Uterus (tissue), 4 donors: ENCODE data around the gene ARMH1. TPM values are rescaled to one million over a fixed set of nuclear protein-coding genes. Genes with fewer than 3 reads are reported as not detected.

Source experiments
- DNase-seq, 2 donors: peaks; one replicate each; pipeline ENCODE4 v3.0.0-alpha.2; 2019 to 2020
- H3K27ac ChIP-seq, 2 donors: fragments of 200-600 bp; sonication (generic); 1 replicate in 1 of 2; 2 replicates in 1 of 2; pipeline ENCODE4 v1.5.1; 2016 to 2018
- H3K27me3 ChIP-seq, 2 donors: fragments of 200-600 bp; sonication (generic); one replicate each; pipeline ENCODE4 v1.5.1; 2018 to 2019; ENCODE audit warnings: control low read depth in 1 of 2
- H3K36me3 ChIP-seq, 2 donors: fragments of 200-600 bp; sonication (generic); one replicate each; pipeline ENCODE4 v1.5.1; 2019; ENCODE audit warnings: control low read depth in 1 of 2
- H3K4me1 ChIP-seq, 2 donors: fragments of 200-600 bp; sonication (generic); one replicate each; pipeline ENCODE4 v1.5.1; 2018 to 2019; ENCODE audit warnings: control low read depth in 1 of 2
- H3K4me3 ChIP-seq, 2 donors: fragments of 200-600 bp; sonication (generic); 1 replicate in 1 of 2; 2 replicates in 1 of 2; pipeline ENCODE4 v1.5.1; 2018 to 2019; ENCODE audit warnings: mild to moderate bottlenecking in 1 of 2
- H3K9me3 ChIP-seq, 2 donors: fragments of 200-600 bp; sonication (generic); one replicate each; pipeline ENCODE4 v1.5.1; 2019; ENCODE audit warnings: control low read depth in 1 of 2
- CTCF ChIP-seq, 4 experiments: fragments of 200-600 bp in 2 of 4; fragments of 450-650 bp in 2 of 4; sonication (generic) in 2 of 4; IDR thresholded peaks; one replicate each; pipeline ENCODE4 v1.5.1; 2016 to 2019; ENCODE audit warnings: antibody characterized with exemption in 4 of 4, mild to moderate bottlenecking in 2 of 4, moderate library complexity in 1 of 4
- POLR2A ChIP-seq, 2 donors: fragments of 450-650 bp; IDR thresholded peaks; one replicate each; pipeline ENCODE4 v1.6.1; 2016; ENCODE audit warnings: antibody characterized with exemption in 2 of 2, mild to moderate bottlenecking in 1 of 2, moderate library complexity in 1 of 2
- intact Hi-C: fragments of 100-400 bp; cut with DNase I; formaldehyde crosslinking; loops from one replicate; pipeline ENCODE4 v1.15.1; 2023; ENCODE audit warnings: low total_unique reads
- total RNA-seq, 4 donors: library from RNA; depleted of rRNA in 3 of 4; stranded (reverse); fragments of >200 nt in 3 of 4; gene quantifications; one replicate each; pipeline versions ENCODE4 v1.1.0 to v1.2.4, GENCODE V29; 2014 to 2023
- donor health status: DM: yes; HTN: yes; CAD: no.

The ARMH1 gene
- total RNA-seq, 4 donors from 2014 or later: 2.7 to 7.7 (median 5.2) TPM; not detected in 1

GRCh38 chr1:44739307-44740178, 65.0 kb downstream of the ARMH1 start, which contains the start of gene KIF2C:
Gene KIF2C, plus strand, starts transcription at chr1:44739837. Its CDS starts 96 bp downstream, at chr1:44739933.
- DNase-seq: peak; percentile 96 to 97
- intact Hi-C loops: no loop called here
- peak within 1 kb of the TSS; percentile 34 to 41 for H3K4me3 ChIP-seq
- H3K27me3 ChIP-seq: no peaks in the 10 kb centered on the region
- H3K36me3 ChIP-seq: no peaks in the 10 kb centered on the region
- H3K9me3 ChIP-seq: no peaks in the 10 kb centered on the region
- H3K4me1 ChIP-seq: no peaks in the 10 kb centered on the region
- peak within 1 kb of the TSS; percentile 83 to 87 for H3K27ac ChIP-seq
- TF ChIP-seq POLR2A (IDR thresholded peaks at IDR 0.05) (peak; percentile 57 to 79), CTCF (IDR thresholded peaks at IDR 0.05) (peak in 3 of 4 experiments; percentile 10 to 36 (median 13))

- Histone ChIP-seq H3K4me3 (peak overlapping the region; percentile 34 to 41), H3K27me3 (no peaks in the 10 kb centered on the region), H3K36me3 (no peaks in the 10 kb centered on the region), H3K4me1 (no peaks in the 10 kb centered on the region), H3K27ac (peak overlapping the region in 1 of 2 donors; percentile 83), H3K9me3 (no peaks in the 10 kb centered on the region)
- intact Hi-C loops: no loop called here
- no peak for DNase-seq
- TF ChIP-seq POLR2A (IDR thresholded peaks at IDR 0.05): no peak
- TF ChIP-seq CTCF (IDR thresholded peaks at IDR 0.05): no peak
These were observed 65.7 kb downstream of the ARMH1 start for GRCh38 chr1:44740179-44740617.

GRCh38 chr1:44743211-44743610, 68.7 kb downstream of the ARMH1 start:
- no peak overlapping the region for H3K4me3 ChIP-seq
- TF ChIP-seq CTCF (IDR thresholded peaks at IDR 0.05) (no peak), POLR2A (IDR thresholded peaks at IDR 0.05) (no peak)
- no peaks in the 10 kb centered on the region for H3K4me1 ChIP-seq
- intact Hi-C loops: no loop called here
- no peak overlapping the region for H3K27ac ChIP-seq
- DNase-seq: no peak
- no peaks in the 10 kb centered on the region for H3K36me3 ChIP-seq
- H3K27me3 ChIP-seq: no peaks in the 10 kb centered on the region
- no peaks in the 10 kb centered on the region for H3K9me3 ChIP-seq

- Histone ChIP-seq H3K36me3 (no peaks in the 10 kb centered on the region), H3K9me3 (no peaks in the 10 kb centered on the region), H3K27me3 (no peaks in the 10 kb centered on the region), H3K4me3 (no peak overlapping the region), H3K27ac (no peak overlapping the region), H3K4me1 (no peaks in the 10 kb centered on the region)
- DNase-seq: no peak
- TF ChIP-seq POLR2A (IDR thresholded peaks at IDR 0.05) (no peak), CTCF (IDR thresholded peaks at IDR 0.05) (no peak)
- intact Hi-C loops: no loop called here
These were observed 73.4 kb downstream of the ARMH1 start for GRCh38 chr1:44747878-44748277.

GRCh38 chr1:44757420-44757819, 82.9 kb downstream of the ARMH1 start:
- H3K9me3 ChIP-seq: no peaks in the 10 kb centered on the region
- TF ChIP-seq CTCF (IDR thresholded peaks at IDR 0.05) (no peak), POLR2A (IDR thresholded peaks at IDR 0.05) (no peak)
- intact Hi-C loops: no loop called here
- H3K27me3 ChIP-seq: no peaks in the 10 kb centered on the region
- no peak overlapping the region for H3K27ac ChIP-seq
- no peaks in the 10 kb centered on the region for H3K4me1 ChIP-seq
- no peak for DNase-seq
- no peak overlapping the region for H3K4me3 ChIP-seq
- H3K36me3 ChIP-seq: no peaks in the 10 kb centered on the region
